Posterior cingulate gyrus (tissue), 11 donors: Measurements from ENCODE around the gene CC2D2B.

Experiments
- DNase-seq, 10 donors: peaks; one replicate each; pipeline versions ENCODE4 v3.0.0 to v3.0.0-alpha.2; 2020 to 2021; ENCODE audit warnings: mixed read lengths in 3 of 10
- intact Hi-C: fragments of 100-400 bp; cut with DNase I; formaldehyde crosslinking; loops from one replicate; pipeline ENCODE4 v1.15.1; 2023

The CC2D2B gene

DNA sequence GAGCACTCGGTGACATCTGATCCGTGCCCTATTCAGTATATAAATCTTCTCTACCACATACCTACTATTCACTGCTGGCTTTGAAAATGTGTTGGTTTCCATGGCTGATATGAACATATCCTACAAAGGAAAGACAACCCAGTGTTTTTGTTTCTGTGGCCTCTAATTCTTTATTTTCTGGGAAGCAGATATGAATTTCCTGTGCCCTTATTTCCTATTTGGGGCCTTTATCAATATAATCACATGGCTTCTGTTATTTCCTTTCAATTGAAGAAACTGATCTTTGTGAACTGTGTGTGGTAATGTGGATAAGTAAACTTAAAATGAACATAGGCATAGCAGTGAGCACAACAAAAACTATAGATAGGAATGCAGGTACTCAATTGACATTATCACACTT is 146.2 kb downstream of the CC2D2B start:
- intact Hi-C loops, result no loop called here
- DNase-seq, result no peak

DNA sequence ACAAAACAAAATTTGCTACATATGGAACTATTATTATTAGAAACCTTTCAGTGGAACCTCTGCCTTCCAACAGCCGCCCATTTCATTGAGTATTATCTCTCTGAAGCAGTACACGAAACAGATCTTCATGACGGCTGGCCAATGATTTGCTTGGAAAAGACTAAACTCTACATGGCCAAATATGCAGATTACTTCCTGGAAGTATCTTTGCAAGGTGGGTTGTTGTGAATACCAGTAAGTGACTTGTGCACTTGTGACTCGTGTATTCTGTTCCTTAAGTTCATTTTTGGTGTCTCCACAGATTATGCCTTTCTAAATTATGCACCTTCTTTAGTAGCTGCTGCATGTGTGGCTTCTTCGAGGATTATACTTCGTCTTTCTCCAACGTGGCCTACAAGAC is 149.0 kb downstream of the CC2D2B start:
- intact Hi-C loops, result no loop called here

DNA sequence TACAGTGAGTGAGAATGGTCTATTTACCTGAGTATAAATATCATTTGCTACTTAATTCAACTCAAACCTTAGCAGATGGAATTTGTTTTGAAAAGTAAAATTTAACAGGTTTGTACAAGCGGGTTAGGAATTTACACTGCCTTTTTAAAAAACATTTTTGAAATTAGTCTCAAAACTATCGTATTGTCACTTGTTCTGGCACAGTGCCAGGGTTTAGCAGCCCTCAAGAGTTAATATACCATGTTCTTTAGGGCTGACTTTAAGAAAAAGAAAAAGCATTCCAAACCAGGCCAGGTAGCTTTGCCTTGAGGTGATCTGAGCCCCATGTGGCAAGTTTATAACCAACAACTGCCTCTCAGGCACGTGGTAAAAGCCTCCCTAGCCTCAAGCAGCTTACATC is 153.5 kb downstream of the CC2D2B start:
- intact Hi-C loops, result no loop called here

More for the DNA sequence above, 149.0 kb downstream of the CC2D2B start:
- no peak for DNase-seq

DNA sequence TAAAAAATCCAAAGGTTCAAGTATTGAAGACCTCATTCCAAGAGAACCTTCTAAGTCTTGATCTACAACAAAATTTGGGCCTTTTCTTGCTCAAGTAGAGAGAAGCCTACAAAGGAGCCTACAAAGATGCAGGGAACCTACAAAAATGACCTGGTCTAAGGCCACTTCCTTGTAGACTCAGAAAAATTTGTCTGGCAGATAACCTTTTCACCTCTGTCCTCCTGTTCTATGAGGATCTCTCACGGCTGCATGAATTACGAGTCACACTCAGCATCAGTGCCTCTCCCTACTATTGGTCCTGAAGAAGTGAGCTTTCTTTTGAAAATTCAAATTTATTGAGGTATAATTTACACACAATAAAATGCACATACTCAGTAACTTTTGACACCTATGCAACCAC is 164.9 kb downstream of the CC2D2B start:
- intact Hi-C loops, result no loop called here
- DNase-seq, result no peak

More for the DNA sequence above, 153.5 kb downstream of the CC2D2B start:
- no peak for DNase-seq

- no peak for DNase-seq
- intact Hi-C loops, result no loop called here
These were observed 165.9 kb downstream of the CC2D2B start for GRCh38 chr10:96073722-96074121.

- no peak for DNase-seq
- intact Hi-C loops, result no loop called here
These were observed 167.0 kb downstream of the CC2D2B start for GRCh38 chr10:96074776-96075175.

GRCh38 chr10:96075977-96076376 is 168.2 kb downstream of the CC2D2B start:
- intact Hi-C loops, result no loop called here
- no peak for DNase-seq

- intact Hi-C loops, result no loop called here
These were observed 169.4 kb downstream of the CC2D2B start for GRCh38 chr10:96077156-96077555.

DNA sequence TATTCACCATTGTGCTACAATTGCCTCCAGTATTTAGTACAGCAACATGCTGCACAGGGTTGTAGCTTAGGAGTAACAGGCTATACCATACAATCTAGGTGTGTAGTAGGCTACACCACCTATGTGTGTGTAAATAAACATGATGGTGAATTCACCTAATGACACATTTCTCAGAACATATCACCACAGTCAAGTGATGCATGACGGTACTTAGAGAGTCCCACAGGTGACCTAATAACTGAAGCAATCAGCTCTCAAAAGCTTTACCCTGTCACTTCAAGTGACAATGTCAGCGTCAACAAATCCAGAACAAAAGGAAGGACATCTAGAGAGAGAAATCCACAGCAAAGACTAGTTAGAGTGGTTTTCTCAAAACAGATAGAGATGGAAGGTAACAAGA is 174.4 kb downstream of the CC2D2B start:
- intact Hi-C loops, result no loop called here
- no peak for DNase-seq

More at GRCh38 chr10:96077156-96077555, 169.4 kb downstream of the CC2D2B start:
- DNase-seq, result no peak
